ENCODE results near the gene BTN1A1.

Gene BTN1A1

DNA sequence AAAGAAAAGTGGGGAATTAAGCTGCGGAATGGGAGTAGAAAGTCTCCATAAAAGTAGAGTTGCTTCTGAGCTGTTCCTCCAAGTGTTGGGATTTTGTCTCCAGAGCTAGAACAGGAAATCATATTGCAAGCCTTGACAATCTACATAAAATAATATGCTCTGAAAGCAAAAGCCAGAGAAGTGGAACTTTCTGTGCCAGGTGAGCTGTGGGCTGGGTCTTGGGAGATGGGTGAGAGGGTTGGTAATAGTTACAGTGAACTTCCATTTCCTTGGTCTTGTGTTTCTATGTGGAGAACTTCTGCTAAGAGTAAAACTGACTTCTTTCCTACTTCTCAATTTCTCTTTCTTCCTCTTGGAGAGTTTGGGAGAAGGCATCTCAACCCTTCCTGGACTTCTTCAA, 31.8 kb downstream of the BTN1A1 start:
- Mint-ChIP-seq H3K27ac (peak overlapping the region; percentile 94), H3K9me3 (no peaks in the 10 kb centered on the region), H3K4me1 (peaks cover 42% of the 10 kb centered on the region), H3K4me3 (no peak overlapping the region), H3K27me3 (peaks cover 4% of the 10 kb centered on the region), H3K36me3 (no peaks in the 10 kb centered on the region)
- no peak for DNase-seq
- CTCF ChIA-PET = no interaction called here

DNA sequence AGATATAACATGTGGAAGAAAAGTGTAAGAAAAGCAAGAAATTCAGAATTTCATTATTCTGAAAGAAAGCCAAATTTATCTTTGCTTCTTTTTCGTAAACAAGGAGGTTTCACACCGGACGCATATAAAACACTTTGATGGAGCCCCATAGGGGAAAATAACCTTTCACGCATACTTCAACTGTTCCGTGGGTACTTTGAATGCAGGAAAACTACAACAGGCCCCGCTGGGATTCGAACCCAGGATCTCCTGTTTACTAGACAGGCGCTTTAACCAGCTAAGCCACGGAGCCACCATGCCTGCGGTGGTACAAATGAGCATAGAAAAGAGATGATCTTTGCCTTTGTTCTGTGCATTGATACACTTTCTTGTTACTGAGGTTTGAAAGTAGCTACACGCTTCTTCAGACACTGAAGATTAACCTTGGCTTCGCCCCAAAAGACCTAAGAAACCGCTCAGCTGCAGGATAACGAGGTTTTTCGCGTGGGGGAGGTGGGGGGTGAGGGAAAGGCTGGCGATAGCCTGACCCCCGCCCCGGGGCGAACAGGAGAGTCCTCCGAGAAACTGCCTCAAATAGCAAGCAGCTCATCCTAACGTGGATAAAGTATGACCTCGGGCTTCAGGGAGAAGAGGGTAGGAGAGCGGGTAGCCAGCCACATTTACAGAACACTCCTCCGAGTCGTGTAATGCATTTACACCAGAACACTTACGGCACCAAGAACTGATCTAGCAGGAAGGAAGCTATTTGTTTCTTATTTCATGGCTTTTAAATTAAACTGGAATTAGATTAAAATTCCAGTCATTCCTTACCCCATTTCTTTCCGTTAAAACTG, 32.8 kb downstream of the BTN1A1 start:
- peaks cover 45% of the 10 kb centered on the region for H3K4me1 Mint-ChIP-seq
- H3K36me3 Mint-ChIP-seq = no peaks in the 10 kb centered on the region
- no peaks in the 10 kb centered on the region for H3K9me3 Mint-ChIP-seq
- H3K27me3 Mint-ChIP-seq = peaks cover 4% of the 10 kb centered on the region
- H3K27ac Mint-ChIP-seq = peak overlapping the region; percentile 94
- H3K4me3 Mint-ChIP-seq = peak overlapping the region; percentile 95
- peak; percentile 93 for DNase-seq
- CTCF ChIA-PET = interaction anchor here (0.7 to 1.2 kb wide), 2 partner anchors 39 to 194 kb away, joined by 3 read pairs; no protein-coding TSS in a partner anchor

GRCh38 chr6:26533532-26533931, 33.4 kb downstream of the BTN1A1 start:
- DNase-seq = no peak
- Mint-ChIP-seq H3K9me3 (no peaks in the 10 kb centered on the region), H3K27ac (peak overlapping the region; percentile 94), H3K4me1 (peaks cover 45% of the 10 kb centered on the region), H3K36me3 (no peaks in the 10 kb centered on the region), H3K27me3 (peaks cover 4% of the 10 kb centered on the region), H3K4me3 (peak overlapping the region; percentile 95)
- CTCF ChIA-PET = interaction anchor here (1.2 kb wide), 1 partner anchor 195 kb away, joined by 3 read pairs; no protein-coding TSS in a partner anchor

DNA sequence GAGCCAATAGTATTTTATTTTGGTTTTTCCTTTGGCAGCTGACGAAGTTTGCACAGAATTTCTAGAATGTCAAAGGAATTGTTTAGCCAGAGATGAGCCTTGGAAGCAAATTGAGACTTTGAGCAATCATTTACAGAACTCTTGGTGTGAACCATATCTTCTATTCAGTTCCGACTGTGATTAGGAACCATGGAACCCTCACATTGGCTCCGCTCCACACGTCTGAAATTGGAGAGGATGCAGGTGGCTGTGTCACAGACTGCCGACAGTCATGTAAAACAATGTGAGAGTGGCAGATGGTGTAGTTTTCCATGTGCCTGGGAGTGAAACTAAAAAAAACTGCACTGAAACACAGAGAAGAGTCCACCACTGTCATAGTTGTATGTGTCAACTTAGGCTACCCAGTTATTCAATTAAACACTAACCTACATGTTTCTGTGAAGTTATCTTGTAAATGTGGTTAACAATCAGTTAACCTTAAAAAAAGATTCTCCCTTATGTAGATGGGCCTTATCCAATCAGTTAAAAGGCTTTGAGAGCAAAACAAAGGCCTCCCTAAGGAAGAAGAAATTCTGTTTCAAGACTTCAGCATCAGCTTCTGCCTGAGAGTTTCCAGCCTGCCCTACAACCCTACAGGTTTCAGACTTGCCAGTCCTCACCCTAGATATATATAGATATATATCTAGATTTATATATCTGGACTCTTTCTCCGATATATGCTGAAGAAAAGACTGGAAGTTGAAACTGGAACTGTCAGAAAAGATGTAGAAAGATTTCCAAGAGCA, 34.8 kb downstream of the BTN1A1 start:
- H3K36me3 Mint-ChIP-seq = peaks cover 5% of the 10 kb centered on the region
- H3K9me3 Mint-ChIP-seq = no peaks in the 10 kb centered on the region
- peaks cover 56% of the 10 kb centered on the region for H3K4me1 Mint-ChIP-seq
- peak overlapping the region; percentile 60 for H3K27ac Mint-ChIP-seq
- CTCF ChIA-PET = no interaction called here
- H3K4me3 Mint-ChIP-seq = peak overlapping the region; percentile 21
- peaks cover 4% of the 10 kb centered on the region for H3K27me3 Mint-ChIP-seq
- no peak for DNase-seq

DNA sequence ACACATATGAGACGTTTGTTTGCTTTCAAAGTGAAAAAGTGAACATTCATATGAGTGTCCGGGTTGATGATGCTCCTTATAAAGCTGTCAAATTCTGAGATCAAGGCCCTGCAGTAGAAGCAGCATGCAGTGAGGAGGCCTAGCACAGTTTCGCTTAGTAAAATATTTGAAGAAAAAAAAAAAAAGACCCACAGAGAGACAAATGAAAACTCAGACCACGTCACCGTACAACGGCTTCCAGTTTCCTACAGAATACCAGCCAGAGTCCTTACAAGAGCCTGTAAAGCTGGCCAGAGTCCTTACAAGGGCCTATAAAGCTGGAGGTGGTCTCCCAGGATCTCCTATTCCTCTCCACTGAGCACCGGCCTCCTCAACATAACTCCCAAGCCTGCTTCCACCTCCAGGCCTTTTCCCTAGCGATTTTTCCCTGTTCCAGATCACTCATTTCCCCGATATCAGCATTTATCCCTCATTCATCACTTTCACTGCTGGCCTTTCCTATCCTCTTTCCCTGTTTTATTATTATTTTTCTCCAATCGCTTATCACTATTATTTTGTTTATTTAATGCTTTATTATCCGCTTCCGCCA, 36.6 kb downstream of the BTN1A1 start:
- CTCF ChIA-PET = interaction anchor here (1.4 to 1.5 kb wide), 2 partner anchors 17 to 194 kb away, joined by 3 to 4 read pairs; no protein-coding TSS in a partner anchor
- H3K27ac Mint-ChIP-seq = peak overlapping the region; percentile 99
- peak; percentile 59 for DNase-seq
- peak overlapping the region; percentile 80 for H3K4me3 Mint-ChIP-seq
- no peaks in the 10 kb centered on the region for H3K9me3 Mint-ChIP-seq
- H3K36me3 Mint-ChIP-seq = peaks cover 15% of the 10 kb centered on the region
- peaks cover 66% of the 10 kb centered on the region for H3K4me1 Mint-ChIP-seq
- peaks cover 4% of the 10 kb centered on the region for H3K27me3 Mint-ChIP-seq

GRCh38 chr6:26537160-26537845, 37.2 kb downstream of the BTN1A1 start:
- peak; percentile 87 for DNase-seq
- Mint-ChIP-seq H3K36me3 (peaks cover 18% of the 10 kb centered on the region), H3K9me3 (no peaks in the 10 kb centered on the region), H3K4me3 (peak overlapping the region; percentile 80), H3K27ac (peak overlapping the region; percentile 99), H3K27me3 (peaks cover 4% of the 10 kb centered on the region), H3K4me1 (peaks cover 64% of the 10 kb centered on the region)
- CTCF ChIA-PET = interaction anchor here (0.5 to 1.5 kb wide), 3 partner anchors 16 to 195 kb away, joined by 3 to 4 read pairs (median 3); no protein-coding TSS in a partner anchor

DNA sequence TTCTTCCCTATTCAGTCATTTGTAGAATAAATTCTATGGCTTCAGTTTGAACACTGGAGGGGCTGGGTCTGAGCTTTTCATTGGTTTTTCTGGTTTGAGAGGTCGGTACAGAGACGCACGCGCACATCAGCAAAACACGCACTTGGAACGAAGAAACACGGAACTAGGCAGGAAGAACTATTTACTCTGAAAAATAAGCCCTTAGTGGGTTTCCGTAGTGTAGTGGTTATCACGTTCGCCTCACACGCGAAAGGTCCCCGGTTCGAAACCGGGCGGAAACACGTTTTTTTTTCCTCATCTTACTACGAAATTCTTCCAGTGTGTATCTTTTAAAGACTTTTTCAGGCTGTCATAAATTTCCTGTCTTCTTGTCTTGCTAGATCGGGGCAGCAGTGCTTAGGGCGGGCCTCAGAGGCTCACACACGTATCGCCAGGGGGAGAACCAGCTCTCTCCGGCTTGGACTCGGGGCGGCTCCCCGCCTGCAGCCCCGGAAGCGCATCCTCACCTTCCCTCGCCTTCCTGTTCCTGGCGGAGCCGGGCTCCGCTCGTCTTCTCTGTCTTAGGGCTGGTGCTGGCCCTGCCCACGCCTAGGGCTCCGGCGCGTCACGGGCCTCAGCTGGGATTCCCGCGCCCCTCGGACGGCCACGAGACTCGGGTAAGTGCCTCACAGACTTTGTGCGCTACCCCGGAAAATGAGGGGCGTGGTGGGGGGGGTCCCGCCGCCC, 37.9 kb downstream of the BTN1A1 start, which contains the start of gene HMGN4:
Gene HMGN4 (plus strand): TSS at position 521 of the 726 bp plus-strand sequence. CDS start 6,841 bp downstream, outside the sequence.
- CTCF ChIA-PET = interaction anchor here (0.5 to 1.5 kb wide), 4 partner anchors 15 to 195 kb away, joined by 3 to 4 read pairs (median 3); no protein-coding TSS in a partner anchor
- peaks cover 22% of the 10 kb centered on the region for H3K36me3 Mint-ChIP-seq
- H3K9me3 Mint-ChIP-seq = no peaks in the 10 kb centered on the region
- peaks cover 63% of the 10 kb centered on the region for H3K4me1 Mint-ChIP-seq
- H3K4me3 Mint-ChIP-seq = peak within 1 kb of the TSS; percentile 80
- peaks cover under 1% of the 10 kb centered on the region for H3K27me3 Mint-ChIP-seq
- peak; percentile 83 for DNase-seq
- H3K27ac Mint-ChIP-seq = peak within 1 kb of the TSS; percentile 99

DNA sequence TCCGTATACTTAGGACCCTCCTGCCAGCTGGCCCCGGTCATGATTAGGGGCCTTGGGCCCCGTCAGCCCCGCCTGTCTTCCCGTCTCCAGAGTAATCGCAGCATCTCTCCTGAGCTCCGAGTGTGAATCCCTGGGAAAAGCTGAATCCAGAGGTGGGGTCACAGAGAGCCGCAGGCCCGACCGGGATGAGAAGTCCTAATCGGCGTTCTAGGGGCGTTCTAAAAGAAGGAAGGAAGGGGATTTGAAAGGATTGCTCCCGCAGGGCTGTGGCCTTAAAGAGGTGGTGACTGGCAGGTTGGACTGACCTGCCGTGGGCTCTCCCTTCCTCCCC, 38.4 kb downstream of the BTN1A1 start:
- Mint-ChIP-seq H3K27ac (peak overlapping the region; percentile 99), H3K27me3 (no peaks in the 10 kb centered on the region), H3K4me1 (peaks cover 60% of the 10 kb centered on the region), H3K9me3 (no peaks in the 10 kb centered on the region), H3K36me3 (peaks cover 24% of the 10 kb centered on the region), H3K4me3 (peak overlapping the region; percentile 80)
- DNase-seq = no peak
- CTCF ChIA-PET = interaction anchor here (0.8 to 1.2 kb wide), 2 partner anchors 15 to 57 kb away, joined by 3 read pairs; no protein-coding TSS in a partner anchor

- Mint-ChIP-seq H3K4me1 (peaks cover 59% of the 10 kb centered on the region), H3K36me3 (peaks cover 28% of the 10 kb centered on the region)
These were observed 39.0 kb downstream of the BTN1A1 start for GRCh38 chr6:26539071-26539615.

DNA sequence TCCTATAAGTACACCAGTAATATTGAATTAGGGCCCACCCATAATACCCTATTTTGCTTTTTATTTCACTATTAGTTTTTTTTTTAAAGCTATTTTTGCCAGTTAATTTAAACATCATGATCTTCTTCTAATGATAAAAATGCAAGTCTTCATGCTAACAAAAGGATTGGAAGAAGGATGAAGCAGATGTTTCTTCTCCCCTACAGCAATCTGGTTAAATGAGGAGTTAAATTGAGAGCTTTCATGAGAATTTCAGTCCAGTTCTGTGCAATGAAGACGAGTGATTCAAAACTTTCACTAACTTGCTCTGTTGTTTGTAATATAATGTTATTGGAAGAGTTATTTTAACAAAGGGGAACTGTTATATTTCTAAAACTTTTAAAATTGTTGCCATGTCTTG, 41.5 kb downstream of the BTN1A1 start:
- Mint-ChIP-seq H3K36me3 (peaks cover 47% of the 10 kb centered on the region), H3K4me3 (no peak overlapping the region), H3K9me3 (no peaks in the 10 kb centered on the region), H3K4me1 (peaks cover 51% of the 10 kb centered on the region), H3K27me3 (no peaks in the 10 kb centered on the region), H3K27ac (no peak overlapping the region)
- CTCF ChIA-PET = interaction anchor here (1.1 kb wide), 1 partner anchor 12 kb away, joined by 3 read pairs; no protein-coding TSS in a partner anchor
- DNase-seq = no peak

More at GRCh38 chr6:26539071-26539615, 39.0 kb downstream of the BTN1A1 start:
- Mint-ChIP-seq H3K9me3 (no peaks in the 10 kb centered on the region), H3K27me3 (no peaks in the 10 kb centered on the region), H3K27ac (peak overlapping the region; percentile 99), H3K4me3 (peak overlapping the region; percentile 80)
- DNase-seq = no peak
- CTCF ChIA-PET = interaction anchor here (1.2 to 1.4 kb wide), 2 partner anchors 57 to 197 kb away, joined by 3 to 4 read pairs; no protein-coding TSS in a partner anchor

GRCh38 chr6:26543953-26544352, 43.9 kb downstream of the BTN1A1 start:
- H3K4me1 Mint-ChIP-seq = peaks cover 43% of the 10 kb centered on the region
- no peak overlapping the region for H3K27ac Mint-ChIP-seq
- H3K4me3 Mint-ChIP-seq = no peak overlapping the region
- no peaks in the 10 kb centered on the region for H3K27me3 Mint-ChIP-seq
- CTCF ChIA-PET = no interaction called here
- H3K36me3 Mint-ChIP-seq = peaks cover 49% of the 10 kb centered on the region
- no peaks in the 10 kb centered on the region for H3K9me3 Mint-ChIP-seq
- DNase-seq = no peak

GRCh38 chr6:26544473-26544872, 44.4 kb downstream of the BTN1A1 start:
- no peaks in the 10 kb centered on the region for H3K9me3 Mint-ChIP-seq
- H3K4me3 Mint-ChIP-seq = no peak overlapping the region
- CTCF ChIA-PET = interaction anchor here (1.0 kb wide), 1 partner anchor 203 kb away, joined by 4 read pairs; no protein-coding TSS in a partner anchor
- DNase-seq = no peak
- peaks cover 49% of the 10 kb centered on the region for H3K36me3 Mint-ChIP-seq
- no peaks in the 10 kb centered on the region for H3K27me3 Mint-ChIP-seq
- no peak overlapping the region for H3K27ac Mint-ChIP-seq
- H3K4me1 Mint-ChIP-seq = peaks cover 41% of the 10 kb centered on the region
